K562 (cell line): ENCODE results near the gene TENM3. TPM values are rescaled to one million over a fixed set of nuclear protein-coding genes. Genes with fewer than 3 reads are reported as not detected.

Experiments
- ATAC-seq: fragments of 200-7000 bp; cut with Tn5 transposase; 3 replicates; pipeline ENCODE4 v1.9.1; 2020; ENCODE audit warnings: moderate library complexity
- BruUV-seq: library from RNA; stranded (reverse); fragments of 400-500 nt; replicated peaks from 2 replicates; lab custom pipeline; 2021; lab: Mats Ljungman, UMichigan
- CTCF ChIA-PET: fragments of 300-600 bp; formaldehyde crosslinking; extraction: SDS; loops from one replicate; lab custom pipeline; 2021; ENCODE audit warnings: low intra/inter-chr PET ratio; lab: Yijun Ruan, JAX
- POLR2A ChIA-PET: fragments of 300-600, 350-650 bp; sonication (Branson Sonifier 250); formaldehyde crosslinking; extraction: SDS; loops from one replicate; lab custom pipeline; 2021; ENCODE audit warnings: antibody characterized with exemption, inconsistent platforms; lab: Yijun Ruan, JAX
- DNase-seq, 4 experiments: peaks; one replicate each; pipeline versions ENCODE4 v3.0.0 to v3.0.0-alpha.2; 2011 to 2018; ENCODE audit warnings: low spot score in 3 of 4, mixed read lengths in 3 of 4; ENCODE audit errors: extremely low read depth in 1 of 4
- FAIRE-seq: peaks from 2 replicates; lab custom pipeline; 2011; peaks lifted over from hg19 to GRCh38; lab: Jason Lieb, UNC
- H2AFZ ChIP-seq: 2 replicates; pipeline ENCODE4 v1.6.0; 2011; ENCODE audit warnings: low read depth, low read length, control low read depth, inconsistent platforms
- H3K27ac ChIP-seq: fragments of 200-600 bp; 3 replicates; pipeline ENCODE4 v1.8.0; 2011; ENCODE audit warnings: low read depth, mild to moderate bottlenecking, control low read depth, inconsistent platforms, low read length, moderate library complexity, mixed read lengths; ENCODE audit errors: extremely low read depth
- H3K27me3 ChIP-seq, 2 experiments: fragments of 300-600 bp in 1 of 2; 2 replicates in 1 of 2; 3 replicates in 1 of 2; pipeline versions ENCODE4 v1.6.0 to v1.8.0; 2011; ENCODE audit warnings: inconsistent platforms in 2 of 2, low read length in 2 of 2, mild to moderate bottlenecking in 1 of 2, mixed read lengths in 1 of 2, moderate library complexity in 1 of 2; ENCODE audit not compliant: control insufficient read depth in 2 of 2, insufficient read depth in 2 of 2
- H3K36me3 ChIP-seq: fragments of 300-600 bp; 3 replicates; pipeline ENCODE4 v1.8.0; 2011; ENCODE audit warnings: mild to moderate bottlenecking, low read length, inconsistent platforms; ENCODE audit not compliant: control insufficient read depth, insufficient read depth
- H3K4me1 ChIP-seq, 2 experiments: fragments of 200-600 bp in 1 of 2; replicated peaks in 1 of 2; 2 replicates in 1 of 2; 3 replicates in 1 of 2; pipeline versions ENCODE4 v1.5.1 to v1.8.0; 2011; ENCODE audit warnings: inconsistent platforms in 2 of 2, low read length in 2 of 2, mild to moderate bottlenecking in 1 of 2, mixed read lengths in 1 of 2, moderate library complexity in 1 of 2; ENCODE audit not compliant: control insufficient read depth in 2 of 2, insufficient read depth in 2 of 2
- H3K4me2 ChIP-seq: 2 replicates; pipeline ENCODE4 v1.6.1; 2011; ENCODE audit warnings: low read length, control low read depth, inconsistent platforms, mixed read lengths; ENCODE audit not compliant: insufficient read depth
- H3K4me3 ChIP-seq: fragments of 200-600 bp; sonication (generic), shearing (Covaris generic); 2 replicates; pipeline ENCODE4 v1.5.1; 2016; ENCODE audit warnings: control low read depth, inconsistent platforms
- H3K79me2 ChIP-seq: fragments of 200-600 bp; 3 replicates; pipeline ENCODE4 v1.8.0; 2011; ENCODE audit warnings: low read length, inconsistent platforms; ENCODE audit not compliant: control insufficient read depth, insufficient read depth
- H3K9ac ChIP-seq, 2 experiments: 2 replicates each; pipeline versions ENCODE4 v1.6.0 to v1.6.1; 2011; ENCODE audit warnings: low read depth in 2 of 2, low read length in 2 of 2, control low read depth in 1 of 2, inconsistent platforms in 1 of 2, mild to moderate bottlenecking in 1 of 2, mixed read lengths in 1 of 2; ENCODE audit not compliant: insufficient read depth in 1 of 2
- H3K9me1 ChIP-seq: one replicate; pipeline ENCODE4 v1.6.0; 2011; ENCODE audit warnings: inconsistent platforms, mild to moderate bottlenecking, low read length, moderate library complexity; ENCODE audit not compliant: control insufficient read depth, insufficient read depth
- H3K9me3 ChIP-seq: replicated peaks from 2 replicates; pipeline ENCODE4 v1.5.1; 2011; ENCODE audit warnings: low read depth, low read length, inconsistent platforms; ENCODE audit not compliant: control insufficient read depth, insufficient read depth
- H4K20me1 ChIP-seq: replicated peaks from 2 replicates; pipeline ENCODE4 v1.6.1; 2011; ENCODE audit warnings: low read length, inconsistent platforms, mixed read lengths; ENCODE audit not compliant: control insufficient read depth, insufficient read depth
- BRF1 ChIP-seq: IDR thresholded peaks from 3 replicates; pipeline ENCODE4 v1.6.1; 2011; ENCODE audit warnings: borderline replicate concordance, mild to moderate bottlenecking; ENCODE audit not compliant: insufficient read length; ENCODE audit errors: extremely low read depth
- CBX2 ChIP-seq: fragments of 200-600 bp; sonication (generic); IDR thresholded peaks from one replicate; pipeline ENCODE4 v1.6.1; 2012; ENCODE audit warnings: mild to moderate bottlenecking, low read length, inconsistent platforms; ENCODE audit not compliant: insufficient read depth, poor library complexity, severe bottlenecking
- CCNT2 ChIP-seq: IDR thresholded peaks from 2 replicates; pipeline ENCODE4 v1.6.1; 2011; ENCODE audit warnings: borderline replicate concordance, low read depth, mild to moderate bottlenecking, moderate library complexity, mixed read lengths, low read length; ENCODE audit not compliant: insufficient read length; ENCODE audit errors: extremely low read depth
- CTBP1 ChIP-seq: fragments of 450-650 bp; IDR thresholded peaks from 2 replicates; pipeline ENCODE4 v1.6.1; 2016; ENCODE audit warnings: borderline replicate concordance
- FOS ChIP-seq: IDR thresholded peaks from 3 replicates; pipeline ENCODE4 v1.6.1; 2011; ENCODE audit not compliant: insufficient read length; ENCODE audit errors: extremely low read depth
- FOXP1 ChIP-seq: sonication (generic); formaldehyde crosslinking; IDR thresholded peaks from 2 replicates; pipeline ENCODE4 v1.8.0; 2022; ENCODE audit warnings: mild to moderate bottlenecking, missing genetic modification reagents
- HNRNPLL ChIP-seq: fragments of 200-400 bp; formaldehyde crosslinking; IDR thresholded peaks from 2 replicates; pipeline ENCODE4 v1.6.1; 2017; ENCODE audit warnings: low read length, low read depth, mild to moderate bottlenecking; ENCODE audit not compliant: poor library complexity, severe bottlenecking
- MEF2A ChIP-seq: IDR thresholded peaks from 2 replicates; pipeline ENCODE4 v1.6.1; 2011; ENCODE audit warnings: low read depth, mild to moderate bottlenecking, low read length, moderate library complexity; ENCODE audit not compliant: control insufficient read depth
- PHTF2 ChIP-seq: fragments of 250-450 bp; sonication (Bioruptor Pico); IDR thresholded peaks from 2 replicates; pipeline ENCODE4 v1.5.0; 2021; ENCODE audit warnings: mild to moderate bottlenecking
- PML ChIP-seq: IDR thresholded peaks from 2 replicates; pipeline ENCODE4 v1.6.1; 2012; ENCODE audit warnings: low read length, inconsistent platforms
- SRSF3 ChIP-seq: fragments of 200-400 bp; formaldehyde crosslinking; IDR thresholded peaks from 2 replicates; pipeline ENCODE4 v1.6.1; 2016; ENCODE audit warnings: mild to moderate bottlenecking, low read length, moderate library complexity; ENCODE audit not compliant: insufficient read depth
- ZFX ChIP-seq: sonication (generic); formaldehyde crosslinking; IDR thresholded peaks from 2 replicates; pipeline ENCODE4 v1.8.0; 2022; ENCODE audit warnings: mild to moderate bottlenecking, missing genetic modification reagents, moderate library complexity
- ZNF384 ChIP-seq: IDR thresholded peaks from 2 replicates; pipeline ENCODE4 v1.6.1; 2012; ENCODE audit warnings: low read depth, low read length, improper control_type of control experiment
- ZNF445 ChIP-seq: fragments of 250-450 bp; sonication (Bioruptor Pico); IDR thresholded peaks from 2 replicates; pipeline ENCODE4 v1.4.0; 2020; ENCODE audit warnings: low read depth, mild to moderate bottlenecking, moderate library complexity
- ZNF609 ChIP-seq: sonication (generic); formaldehyde crosslinking; IDR thresholded peaks from 2 replicates; pipeline ENCODE4 v1.8.1; 2023; ENCODE audit warnings: missing genetic modification reagents, mild to moderate bottlenecking, borderline replicate concordance
- WGBS: fragments of 100-300 bp; shearing (Covaris generic); methylation state at CpG from one replicate; pipeline ENCODE4 v1.1.6; 2016; ENCODE audit warnings: low coverage, mixed read lengths; ENCODE audit not compliant: insufficient coverage; ENCODE audit errors: missing lambda C conversion rate; 5-methylcytosine and 5-hydroxymethylcytosine counted together
- in situ Hi-C: fragments of 300-500 bp; cut with MboI; formaldehyde crosslinking; loops from 4 replicates; pipeline ENCODE4 v1.15.0; 2018; ENCODE audit warnings: inconsistent platforms, mixed read lengths
- intact Hi-C: fragments of 100-400 bp; cut with micrococcal nuclease; formaldehyde crosslinking; loops from 2 replicates; pipeline ENCODE4 v1.14.2; 2022
- polyA plus RNA-seq, 8 experiments: library from polyadenylated mRNA; depleted of rRNA in 4 of 8; stranded (reverse) in 5 of 8; unstranded in 3 of 8; fragments of >200 nt; fragmentation: Nextera tagmentation in 2 of 8; fragmentation: Illumina TruSeq in 1 of 8; extraction: Ambion mirVana in 2 of 8; extraction: Trizol in 1 of 8; gene quantifications; 2 replicates each; pipeline versions ENCODE4 v1.2.1 to v1.2.3, GENCODE V29; 2011 to 2014; ENCODE audit warnings: inconsistent platforms in 1 of 8, missing spikeins in 1 of 8
- total RNA-seq, 7 experiments: library from RNA; depleted of rRNA in 6 of 7; stranded (reverse); fragments of >200 nt in 6 of 7; fragmentation: Illumina TruSeq in 2 of 7; extraction: Trizol in 2 of 7; gene quantifications; 2 replicates each; pipeline versions ENCODE4 v1.2.1 to v1.2.3, GENCODE V29; 2011 to 2021; ENCODE audit warnings: low replicate concordance in 1 of 7

Gene TENM3
- total and polyA plus RNA-seq, 9 of the 15 experiments (the other 6 are each of a cell fraction or from before 2014, with no cell fraction given), result 0.01 to 0.02 TPM; not detected in 7

- no peaks in the 10 kb centered on the region for H3K9me3 ChIP-seq
- POLR2A ChIA-PET, result interaction anchor here (1.2 kb wide), 1 partner anchor 11 kb away, joined by 3 read pairs; no protein-coding TSS in a partner anchor
- no peak for TF ChIP-seq PML
- TF ChIP-seq MEF2A, result no peak
- TF ChIP-seq FOXP1, result no peak
- TF ChIP-seq FOS, result no peak
- TF ChIP-seq ZNF384, result no peak
- TF ChIP-seq CCNT2, result no peak
- TF ChIP-seq PHTF2 (CRISPR knock-in tag), result no peak
- TF ChIP-seq ZFX, result no peak
- no peak for TF ChIP-seq CBX2
- TF ChIP-seq SRSF3, result no peak
- TF ChIP-seq CTBP1, result no peak
- TF ChIP-seq ZNF609 (CRISPR knock-in tag), result no peak
- TF ChIP-seq HNRNPLL, result no peak
- no peak for TF ChIP-seq ZNF445
- no peak for TF ChIP-seq BRF1
- TF ChIP-seq, all 486 proteins: peak for 0
- Histone ChIP-seq H3K4me3 (no peak overlapping the region), H3K36me3 (no peaks in the 10 kb centered on the region), H4K20me1 (no peaks in the 10 kb centered on the region), H3K9ac (no peak overlapping the region), H3K4me2 (no peak overlapping the region), H3K27ac (no peak overlapping the region), H3K9me1 (no peaks in the 10 kb centered on the region), H3K4me1 (no peaks in the 10 kb centered on the region), H3K27me3 (no peaks in the 10 kb centered on the region), H3K79me2 (no peaks in the 10 kb centered on the region), H2AFZ (no peak overlapping the region)
- ATAC-seq (no peak), DNase-seq (no peak), FAIRE-seq (no peak)
- WGBS, result 0% methylated on average over 7 of the region's 7 CpGs
- no TSS peak for BruUV-seq
- intact Hi-C loops, result no loop called here
- CTCF ChIA-PET, result no interaction called here
- in situ Hi-C loops, result no loop called here
Measured at GRCh38 chr4:182272151-182272550, 28.9 kb downstream of the TENM3 start.
